ENCODE measurements around the gene RNF13.
"Not testable (repeated sequence)": the region's sequence is repeated elsewhere in the genome, so short reads cannot be mapped to it uniquely, and the experiment has no call there.

Gene RNF13

DNA sequence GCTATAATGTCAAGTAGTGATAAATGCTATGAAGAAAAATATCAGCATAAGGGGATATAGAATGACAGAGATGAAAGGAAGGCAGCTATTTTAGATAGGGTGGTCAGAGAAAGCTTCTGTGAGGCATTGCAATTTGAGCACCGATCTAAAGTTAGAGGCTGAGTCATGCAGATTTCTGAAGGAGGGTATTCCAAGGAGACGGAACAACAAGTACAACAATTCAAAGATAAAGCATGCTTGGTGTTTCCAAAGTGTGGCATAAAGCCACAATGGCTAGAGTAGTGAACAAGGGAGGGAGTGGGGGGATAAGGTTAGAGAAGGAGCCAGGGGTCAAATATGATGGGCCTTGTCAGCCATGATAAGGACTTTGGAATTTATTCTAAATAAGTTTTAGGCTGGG lies 85.8 kb downstream of the RNF13 start:
- peak; percentile 37 for DNase-seq (ENCODE audit: low spot score)

- DNase-seq (ENCODE audit: low spot score), result no peak
Measured at GRCh38 chr3:149900322-149900721, 87.3 kb downstream of the RNF13 start.

GRCh38 chr3:149901770-149902169 lies 88.8 kb downstream of the RNF13 start:
- DNase-seq (ENCODE audit: low spot score), result no peak

DNA sequence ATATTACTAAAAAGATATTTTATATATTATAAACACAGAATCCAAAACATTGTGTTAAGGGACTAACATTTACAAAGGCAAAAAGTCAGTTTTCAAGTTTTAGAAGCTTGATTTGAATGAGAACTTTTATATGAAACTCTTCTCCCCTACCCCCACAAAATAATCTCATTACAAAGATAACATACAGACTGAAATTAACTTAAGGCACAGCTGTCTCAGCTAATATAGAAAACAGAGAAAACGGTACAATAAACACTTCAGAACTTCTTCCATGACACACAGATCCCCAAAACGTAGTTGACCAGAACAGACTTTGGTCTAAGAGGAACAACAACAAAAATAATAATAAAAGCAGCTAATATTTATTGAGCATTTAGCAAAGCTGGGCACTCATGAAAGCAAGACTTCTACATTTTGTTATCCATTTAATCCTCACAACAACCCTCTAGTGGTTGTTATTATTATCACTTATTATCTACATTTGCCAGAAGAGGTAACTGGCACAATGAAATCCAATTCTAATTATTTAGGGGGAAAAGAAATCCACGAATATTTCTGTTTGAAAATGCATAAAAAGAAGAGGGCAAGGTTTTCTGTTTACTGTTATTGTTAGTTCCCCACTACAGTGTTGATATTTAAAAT lies 89.6 kb downstream of the RNF13 start:
- DNase-seq (ENCODE audit: low spot score), result no peak

GRCh38 chr3:149906036-149906435 lies 93.0 kb downstream of the RNF13 start:
- DNase-seq (ENCODE audit: low spot score), result no peak

GRCh38 chr3:149908424-149908957 lies 95.5 kb downstream of the RNF13 start:
- no peak for DNase-seq (ENCODE audit: low spot score)

- no peak for DNase-seq (ENCODE audit: low spot score)
Measured at GRCh38 chr3:149909923-149910322, 96.9 kb downstream of the RNF13 start.

- no peak for DNase-seq (ENCODE audit: low spot score)
Measured at GRCh38 chr3:149917124-149917667, 104.2 kb downstream of the RNF13 start.

GRCh38 chr3:149919509-149919908 lies 106.5 kb downstream of the RNF13 start:
- DNase-seq (ENCODE audit: low spot score), result no peak

DNA sequence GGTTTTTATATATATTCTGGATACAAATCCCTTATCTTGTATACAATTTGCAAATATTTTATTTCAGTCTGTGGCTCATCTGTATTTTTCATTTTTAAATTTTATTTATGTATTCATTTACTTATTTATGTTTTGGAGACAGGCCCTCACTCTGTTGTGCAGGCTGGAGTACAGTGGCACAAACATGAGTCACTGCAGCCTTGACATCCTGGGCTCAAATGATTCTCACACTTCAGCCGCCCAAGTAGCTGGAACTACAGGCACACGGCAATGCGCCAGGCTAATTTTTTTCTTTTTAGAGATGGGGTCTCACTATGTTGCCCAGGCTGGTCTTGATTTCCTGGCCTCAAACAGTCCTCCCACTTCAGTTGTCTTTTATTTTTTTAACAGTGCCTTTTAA lies 107.1 kb downstream of the RNF13 start:
- no peak for DNase-seq (ENCODE audit: low spot score)

- DNase-seq (ENCODE audit: low spot score), result no peak
Measured at GRCh38 chr3:149933008-149933407, 120.0 kb downstream of the RNF13 start.

- DNase-seq (ENCODE audit: low spot score), result no peak
Measured at GRCh38 chr3:149933858-149934257, 120.8 kb downstream of the RNF13 start.

DNA sequence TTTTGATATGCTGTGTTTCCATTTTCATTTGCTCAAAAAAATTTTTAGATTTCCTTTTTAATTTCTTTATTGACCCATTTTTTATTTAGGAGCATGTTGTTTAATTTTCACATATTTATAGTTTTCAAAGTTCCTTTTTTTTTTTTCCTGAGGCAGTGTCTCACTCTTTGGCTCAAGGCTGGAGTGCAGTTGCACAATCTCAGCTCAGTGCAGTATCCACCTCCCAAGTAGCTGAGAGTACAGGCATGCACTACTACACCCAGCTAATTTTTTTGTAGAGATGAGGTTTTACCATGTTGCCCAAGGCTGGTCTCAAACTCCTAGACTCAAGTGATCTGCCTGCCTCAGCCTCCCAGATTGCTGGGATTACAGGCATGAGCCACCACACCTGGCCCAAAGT lies 121.5 kb downstream of the RNF13 start:
- no peak for DNase-seq (ENCODE audit: low spot score)

- DNase-seq (ENCODE audit: low spot score), result peak; percentile 61
Measured at GRCh38 chr3:149936812-149937230, 123.8 kb downstream of the RNF13 start.

GRCh38 chr3:149938392-149939055 lies 125.5 kb downstream of the RNF13 start:
- DNase-seq (ENCODE audit: low spot score), result not testable (repeated sequence)

DNA sequence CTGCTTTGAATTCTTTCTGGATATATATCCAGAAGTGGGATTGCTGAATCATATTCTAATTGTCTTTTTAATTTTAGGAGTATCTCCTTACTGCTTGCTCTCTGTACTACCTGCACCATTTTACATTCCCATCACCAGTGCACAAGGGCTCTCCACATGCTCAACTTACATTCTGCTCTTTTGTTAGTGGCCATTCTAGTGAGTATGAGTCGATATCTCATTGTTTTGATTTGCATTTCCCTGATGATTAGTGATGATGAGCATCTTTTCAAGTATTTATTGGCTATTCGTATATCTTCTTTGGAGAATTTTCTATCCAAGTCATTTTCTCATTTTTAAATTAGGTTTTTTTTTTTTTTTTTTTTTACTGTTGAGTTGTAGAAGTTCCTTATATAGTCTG lies 128.2 kb downstream of the RNF13 start:
- no peak for DNase-seq (ENCODE audit: low spot score)

DNA sequence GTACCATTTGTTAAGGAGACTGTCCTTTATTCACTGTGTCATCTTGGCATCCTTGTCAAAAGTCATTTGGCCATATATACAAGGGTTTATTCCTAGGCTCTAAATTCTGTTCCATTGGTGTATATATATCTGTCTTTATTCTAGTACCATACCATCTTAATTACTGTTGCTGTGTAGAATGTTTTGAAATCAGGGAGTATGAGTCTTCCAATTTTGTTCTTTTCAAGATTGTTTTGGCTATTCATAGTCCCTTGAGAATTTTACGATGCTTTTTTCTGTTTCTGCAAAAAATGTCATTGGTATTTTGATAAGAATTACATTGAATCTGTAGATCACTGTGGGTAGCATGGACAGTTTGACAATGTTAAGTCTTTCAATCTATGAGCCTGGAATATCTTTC lies 128.9 kb downstream of the RNF13 start:
- no peak for DNase-seq (ENCODE audit: low spot score)

GRCh38 chr3:149942409-149942808 lies 129.4 kb downstream of the RNF13 start:
- no peak for DNase-seq (ENCODE audit: low spot score)

GRCh38 chr3:149943966-149944365 lies 131.0 kb downstream of the RNF13 start:
- DNase-seq (ENCODE audit: low spot score), result not testable (repeated sequence)

DNA sequence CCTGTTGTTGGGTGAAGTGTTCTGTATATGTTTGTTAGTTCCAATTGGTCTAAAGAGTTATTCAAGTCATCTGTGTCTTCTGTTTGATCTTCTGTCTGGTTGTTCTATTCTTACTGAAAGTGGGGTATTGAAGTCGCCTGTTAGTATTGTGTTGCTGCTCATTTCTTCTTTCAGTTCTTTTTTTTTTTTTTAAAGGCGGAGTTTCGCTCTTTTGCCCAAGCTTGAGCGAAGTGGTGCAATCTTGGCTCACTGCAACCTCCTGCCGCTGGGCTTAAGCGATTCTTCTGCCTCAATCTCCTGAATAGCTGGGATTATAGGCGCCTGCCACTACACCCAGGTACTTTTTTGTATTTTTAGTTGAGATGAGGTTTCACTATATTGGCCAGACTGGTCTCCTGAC lies 134.2 kb downstream of the RNF13 start:
- no peak for DNase-seq (ENCODE audit: low spot score)

DNA sequence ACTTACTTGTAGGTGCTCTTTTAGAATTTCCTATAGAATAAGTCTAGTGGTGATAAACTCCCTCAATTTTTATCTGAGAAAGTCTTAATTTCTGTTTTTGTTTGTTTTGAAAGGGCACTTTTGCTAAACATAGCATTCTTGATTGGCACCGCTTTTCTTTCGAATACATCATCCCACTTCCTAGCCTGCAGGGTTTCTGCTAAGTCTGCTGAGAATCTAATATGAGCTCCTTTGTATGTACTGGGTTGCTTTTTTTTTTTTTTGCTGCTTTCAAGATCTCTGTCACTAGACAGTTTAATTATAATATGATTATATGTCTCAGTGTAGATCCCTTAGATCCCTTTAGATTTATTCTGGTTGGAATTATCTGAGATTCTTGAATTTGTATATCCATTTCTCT lies 136.2 kb downstream of the RNF13 start:
- DNase-seq (ENCODE audit: low spot score), result no peak

- DNase-seq (ENCODE audit: low spot score), result no peak
Measured at GRCh38 chr3:149954812-149955211, 141.8 kb downstream of the RNF13 start.

GRCh38 chr3:149955449-149955848 lies 142.4 kb downstream of the RNF13 start:
- DNase-seq (ENCODE audit: low spot score), result no peak

Data from kidney tubule cell (primary cell).